Common myeloid progenitor, CD34-positive (primary cell): Measurements from ENCODE around the gene LSM11.

Source experiments
- CTCF ChIA-PET: fragments of 350-600 bp; sonication (Branson Sonifier 250); formaldehyde crosslinking; loops from one replicate; lab custom pipeline; 2021; ENCODE audit warnings: antibody characterized with exemption; lab: Charles Lee
- POLR2A ChIA-PET: fragments of 350-600 bp; sonication (Branson Sonifier 250); formaldehyde crosslinking; loops from one replicate; lab custom pipeline; 2021; ENCODE audit warnings: antibody characterized with exemption; lab: Charles Lee
- DNase-seq, 3 donors: peaks; one replicate each; pipeline versions ENCODE4 v3.0.0 to v3.0.0-alpha.2; 2013
- H3K27ac ChIP-seq, 2 experiments: 1 replicate in 1 of 2; 2 replicates in 1 of 2; pipeline ENCODE4 v1.7.0; 2013; ENCODE audit warnings: inconsistent platforms in 2 of 2, low read length in 2 of 2, mild to moderate bottlenecking in 2 of 2, low read depth in 1 of 2, moderate library complexity in 1 of 2; ENCODE audit not compliant: severe bottlenecking in 2 of 2, insufficient read depth in 1 of 2, poor library complexity in 1 of 2
- H3K27me3 ChIP-seq, 5 experiments: replicated peaks in 2 of 5; 1 replicate in 3 of 5; 2 replicates in 2 of 5; pipeline versions ENCODE4 v1.6.1 to v1.7.0; 2013; ENCODE audit warnings: low read length in 4 of 5, mild to moderate bottlenecking in 2 of 5, moderate library complexity in 2 of 5, inconsistent platforms in 1 of 5; ENCODE audit not compliant: insufficient read depth in 5 of 5, control insufficient read depth in 4 of 5
- H3K36me3 ChIP-seq, 4 experiments: 1 replicate in 2 of 4; 2 replicates in 2 of 4; pipeline versions ENCODE4 v1.6.1 to v1.7.0; 2013; ENCODE audit warnings: low read length in 3 of 4, control low read depth in 1 of 4, mild to moderate bottlenecking in 1 of 4; ENCODE audit not compliant: control insufficient read depth in 4 of 4, insufficient read depth in 4 of 4
- H3K4me1 ChIP-seq, 4 experiments: 1 replicate in 3 of 4; 2 replicates in 1 of 4; pipeline versions ENCODE4 v1.6.1 to v1.7.1; 2013; ENCODE audit warnings: low read length in 3 of 4, mild to moderate bottlenecking in 3 of 4, control low read depth in 1 of 4, inconsistent platforms in 1 of 4, moderate library complexity in 1 of 4; ENCODE audit not compliant: control insufficient read depth in 4 of 4, insufficient read depth in 4 of 4; ENCODE audit errors: control extremely low read depth in 1 of 4
- H3K4me3 ChIP-seq, 7 experiments: 1 replicate in 4 of 7; 2 replicates in 3 of 7; pipeline versions ENCODE4 v1.5.1 to v1.7.0; 2013; ENCODE audit warnings: mild to moderate bottlenecking in 7 of 7, low read length in 6 of 7, moderate library complexity in 6 of 7, inconsistent platforms in 2 of 7, low read depth in 2 of 7, control low read depth in 1 of 7; ENCODE audit not compliant: insufficient read depth in 4 of 7, control insufficient read depth in 1 of 7; ENCODE audit errors: extremely low read depth in 1 of 7
- H3K9me3 ChIP-seq, 5 experiments: 1 replicate in 4 of 5; 2 replicates in 1 of 5; pipeline versions ENCODE4 v1.6.1 to v1.7.1; 2013; ENCODE audit warnings: low read length in 4 of 5, mild to moderate bottlenecking in 2 of 5, inconsistent platforms in 1 of 5, low read depth in 1 of 5, moderate library complexity in 1 of 5; ENCODE audit not compliant: control insufficient read depth in 4 of 5, insufficient read depth in 2 of 5; ENCODE audit errors: control extremely low read depth in 1 of 5
- WGBS: methylation state at CpG from one replicate; pipeline ENCODE4 v1.1.5; 2013; ENCODE audit not compliant: insufficient coverage; 5-methylcytosine and 5-hydroxymethylcytosine counted together

The LSM11 gene

GRCh38 chr5:157779221-157779620 lies 35.7 kb downstream of the LSM11 start:
- Histone ChIP-seq H3K27ac (no peak overlapping the region), H3K36me3 (peaks cover 0 to 3% (median 1%) of the 10 kb centered on the region in 4 experiments), H3K4me1 (no peaks in the 10 kb centered on the region), H3K27me3 (no peaks in the 10 kb centered on the region), H3K9me3 (no peaks in the 10 kb centered on the region), H3K4me3 (no peak overlapping the region)
- CTCF ChIA-PET, result no interaction called here
- WGBS, result 95% methylated on average over 4 of the region's 6 CpGs
- POLR2A ChIA-PET, result no interaction called here
- no peak for DNase-seq

DNA sequence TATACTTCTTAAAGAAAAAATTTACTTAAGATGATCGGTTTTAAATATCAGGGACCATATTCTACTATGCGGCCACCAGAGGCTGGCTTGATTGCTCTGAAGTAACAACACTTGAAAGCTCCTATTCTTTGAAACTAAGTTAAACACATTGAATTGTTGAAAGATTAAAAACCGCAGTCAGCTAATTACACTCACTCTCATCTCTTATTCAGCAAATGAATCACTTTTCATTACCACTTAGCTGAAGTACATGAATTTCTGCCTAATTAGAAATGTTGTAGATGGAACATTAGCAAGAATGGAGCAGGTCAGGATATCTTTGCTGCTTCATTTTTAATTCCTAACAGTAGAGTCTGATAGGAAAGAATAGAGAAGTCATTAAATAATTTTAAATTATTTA lies 42.3 kb downstream of the LSM11 start:
- Histone ChIP-seq H3K36me3 (peaks cover 11 to 57% (median 35%) of the 10 kb centered on the region in 4 experiments), H3K4me3 (no peak overlapping the region), H3K27me3 (no peaks in the 10 kb centered on the region), H3K4me1 (no peaks in the 10 kb centered on the region), H3K27ac (no peak overlapping the region), H3K9me3 (no peaks in the 10 kb centered on the region)
- WGBS, result 100% methylated on average over 2 of the region's 3 CpGs
- ChIA-PET POLR2A (no interaction called here), CTCF (interaction anchor here (1.0 to 1.5 kb wide), 2 partner anchors 23 to 42 kb away, joined by 3 to 4 read pairs; partner anchors contain the start of gene LSM11)
- no peak for DNase-seq

GRCh38 chr5:157793301-157793700 lies 49.8 kb downstream of the LSM11 start:
- H3K27me3 ChIP-seq, result no peaks in the 10 kb centered on the region
- no peaks in the 10 kb centered on the region for H3K9me3 ChIP-seq
- H3K4me3 ChIP-seq, result no peak overlapping the region
- H3K27ac ChIP-seq, result no peak overlapping the region
- ChIA-PET POLR2A (no interaction called here), CTCF (interaction anchor here (1.2 to 2.3 kb wide), 4 partner anchors 15 to 50 kb away, joined by 5 to 7 read pairs (median 6); partner anchors contain the start of gene LSM11)
- no CpG with 5 or more reads among the region's 4 CpGs for WGBS
- no peaks in the 10 kb centered on the region for H3K4me1 ChIP-seq
- no peak for DNase-seq
- H3K36me3 ChIP-seq, result peaks cover 18 to 69% (median 46%) of the 10 kb centered on the region in 4 experiments

- no CpG with 5 or more reads among the region's 1 CpG for WGBS
Measured at GRCh38 chr5:157799578-157799977, 56.1 kb downstream of the LSM11 start.

DNA sequence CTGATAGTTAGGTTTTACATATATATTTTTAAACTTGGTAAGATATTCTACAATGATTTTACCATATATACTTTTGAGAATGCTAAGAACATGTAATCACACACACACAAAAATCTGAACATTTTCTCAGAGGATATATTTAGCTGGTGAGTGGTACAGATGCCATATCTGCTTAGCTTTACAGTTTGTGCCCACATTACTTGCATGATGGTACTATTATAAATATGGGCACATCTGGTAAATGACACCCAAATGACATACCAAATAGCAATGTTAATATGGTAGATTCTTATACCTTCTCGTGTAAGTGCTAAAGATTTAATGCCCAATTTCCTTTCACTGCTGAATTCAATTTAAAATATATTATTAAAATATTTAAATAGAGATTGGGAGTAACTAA lies 56.6 kb downstream of the LSM11 start:
- no peak for DNase-seq
- CTCF ChIA-PET, result no interaction called here
- H3K4me3 ChIP-seq, result no peak overlapping the region
- H3K27me3 ChIP-seq, result no peaks in the 10 kb centered on the region
- no peaks in the 10 kb centered on the region for H3K4me1 ChIP-seq
- peaks cover 19 to 57% (median 33%) of the 10 kb centered on the region in 4 experiments for H3K36me3 ChIP-seq
- no peak overlapping the region for H3K27ac ChIP-seq
- no peaks in the 10 kb centered on the region for H3K9me3 ChIP-seq
- POLR2A ChIA-PET, result no interaction called here
- WGBS, result no CpG with 5 or more reads among the region's 1 CpG

More at GRCh38 chr5:157799578-157799977, 56.1 kb downstream of the LSM11 start:
- Histone ChIP-seq H3K4me1 (no peaks in the 10 kb centered on the region), H3K36me3 (peaks cover 19 to 58% (median 31%) of the 10 kb centered on the region in 4 experiments), H3K27ac (no peak overlapping the region), H3K27me3 (no peaks in the 10 kb centered on the region), H3K9me3 (no peaks in the 10 kb centered on the region), H3K4me3 (no peak overlapping the region)
- ChIA-PET CTCF (no interaction called here), POLR2A (no interaction called here)
- no peak for DNase-seq

DNA sequence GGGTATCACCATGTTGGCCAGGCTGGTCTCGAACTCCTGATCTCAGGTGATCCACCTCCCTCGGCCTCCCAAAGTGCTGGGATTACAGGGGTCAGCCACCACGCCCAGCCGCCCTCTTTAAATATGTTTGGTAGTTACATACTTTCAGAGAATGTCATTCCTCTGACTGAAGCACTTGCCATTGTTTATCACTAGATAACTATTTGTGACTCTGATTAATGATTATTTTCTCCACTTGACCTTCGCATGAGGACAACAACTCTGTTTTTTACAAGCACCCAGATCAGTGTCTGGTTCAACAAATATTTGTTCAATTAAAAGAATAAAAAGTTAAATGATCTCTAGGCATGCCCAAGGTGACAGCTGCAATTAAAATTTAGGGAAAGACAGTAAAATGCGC lies 59.2 kb downstream of the LSM11 start:
- DNase-seq, result no peak
- ChIA-PET CTCF (no interaction called here), POLR2A (no interaction called here)
- no peaks in the 10 kb centered on the region for H3K27me3 ChIP-seq
- H3K4me1 ChIP-seq, result no peaks in the 10 kb centered on the region
- 90% methylated on average over 2 of the region's 6 CpGs for WGBS
- H3K4me3 ChIP-seq, result no peak overlapping the region
- H3K36me3 ChIP-seq, result peaks cover 21 to 65% (median 39%) of the 10 kb centered on the region in 4 experiments
- H3K27ac ChIP-seq, result no peak overlapping the region
- no peaks in the 10 kb centered on the region for H3K9me3 ChIP-seq

- Histone ChIP-seq H3K4me3 (no peak overlapping the region), H3K4me1 (no peaks in the 10 kb centered on the region), H3K9me3 (no peaks in the 10 kb centered on the region), H3K36me3 (peaks cover 28 to 84% (median 65%) of the 10 kb centered on the region in 4 experiments), H3K27me3 (no peaks in the 10 kb centered on the region), H3K27ac (no peak overlapping the region)
- 100% methylated on average over 1 of the region's 2 CpGs for WGBS
- ChIA-PET CTCF (interaction anchor here (1.1 to 1.7 kb wide), 6 partner anchors 9 to 145 kb away, joined by 3 to 10 read pairs (median 4); no protein-coding TSS in a partner anchor), POLR2A (no interaction called here)
- no peak for DNase-seq
Measured at GRCh38 chr5:157808043-157808442, 64.5 kb downstream of the LSM11 start.
